HUES48 (cell line): Measurements from ENCODE around the gene ASIC2.

Source experiments
- H3K27ac ChIP-seq: one replicate; pipeline ENCODE4 v1.7.0; 2013; ENCODE audit warnings: low read depth, low read length, inconsistent platforms
- H3K27me3 ChIP-seq: 2 replicates; pipeline ENCODE4 v1.6.1; 2013; ENCODE audit warnings: mild to moderate bottlenecking, low read length; ENCODE audit not compliant: control insufficient read depth, insufficient read depth
- H3K36me3 ChIP-seq: 2 replicates; pipeline ENCODE4 v1.6.1; 2013; ENCODE audit warnings: low read length; ENCODE audit not compliant: control insufficient read depth, insufficient read depth
- H3K4me1 ChIP-seq: 2 replicates; pipeline ENCODE4 v1.6.1; 2013; ENCODE audit warnings: mild to moderate bottlenecking, low read length; ENCODE audit not compliant: control insufficient read depth, insufficient read depth
- H3K4me3 ChIP-seq: 2 replicates; pipeline ENCODE4 v1.5.1; 2013; ENCODE audit warnings: mild to moderate bottlenecking, low read depth, low read length
- H3K9ac ChIP-seq: 2 replicates; pipeline ENCODE4 v1.6.1; 2013; ENCODE audit warnings: mild to moderate bottlenecking, low read depth, low read length, moderate library complexity
- H3K9me3 ChIP-seq: 2 replicates; pipeline ENCODE4 v1.6.1; 2013; ENCODE audit warnings: low read length; ENCODE audit not compliant: control insufficient read depth, insufficient read depth

Gene ASIC2

GRCh38 chr17:33225509-33225908 is 67.6 kb downstream of the ASIC2 start:
- Histone ChIP-seq H3K4me3 (no peak overlapping the region), H3K27me3 (no peaks in the 10 kb centered on the region), H3K9ac (no peak overlapping the region), H3K27ac (no peak overlapping the region), H3K9me3 (no peaks in the 10 kb centered on the region), H3K4me1 (no peaks in the 10 kb centered on the region), H3K36me3 (no peaks in the 10 kb centered on the region)

- no peaks in the 10 kb centered on the region for H3K9me3 ChIP-seq
- H3K27ac ChIP-seq, result no peak overlapping the region
- H3K9ac ChIP-seq, result no peak overlapping the region
- H3K4me3 ChIP-seq, result no peak overlapping the region
- H3K4me1 ChIP-seq, result no peaks in the 10 kb centered on the region
- H3K36me3 ChIP-seq, result no peaks in the 10 kb centered on the region
- H3K27me3 ChIP-seq, result no peaks in the 10 kb centered on the region; the same call in 1 of the 2 replicates
Measured at GRCh38 chr17:33220036-33220435, 73.1 kb downstream of the ASIC2 start.

- Histone ChIP-seq H3K27me3 (no peaks in the 10 kb centered on the region; the same call in 1 of the 2 replicates), H3K4me1 (no peaks in the 10 kb centered on the region), H3K36me3 (no peaks in the 10 kb centered on the region), H3K9ac (no peak overlapping the region), H3K9me3 (no peaks in the 10 kb centered on the region), H3K27ac (no peak overlapping the region), H3K4me3 (no peak overlapping the region)
Measured at GRCh38 chr17:33218698-33219601, 74.1 kb downstream of the ASIC2 start.

- Histone ChIP-seq H3K27me3 (peaks cover 4% of the 10 kb centered on the region; the same call in 1 of the 2 replicates), H3K36me3 (no peaks in the 10 kb centered on the region), H3K4me3 (no peak overlapping the region), H3K27ac (no peak overlapping the region), H3K4me1 (no peaks in the 10 kb centered on the region), H3K9ac (no peak overlapping the region), H3K9me3 (no peaks in the 10 kb centered on the region)
Measured at GRCh38 chr17:33217891-33218290, 75.2 kb downstream of the ASIC2 start.

- Histone ChIP-seq H3K27me3 (peaks cover 4% of the 10 kb centered on the region; the same call in 1 of the 2 replicates), H3K4me1 (no peaks in the 10 kb centered on the region), H3K36me3 (no peaks in the 10 kb centered on the region), H3K9me3 (no peaks in the 10 kb centered on the region), H3K4me3 (no peak overlapping the region), H3K9ac (no peak overlapping the region), H3K27ac (no peak overlapping the region)
Measured at GRCh38 chr17:33214996-33215395, 78.1 kb downstream of the ASIC2 start.

- Histone ChIP-seq H3K36me3 (no peaks in the 10 kb centered on the region), H3K9me3 (no peaks in the 10 kb centered on the region), H3K27ac (no peak overlapping the region), H3K9ac (no peak overlapping the region), H3K4me3 (no peak overlapping the region), H3K27me3 (0 out of 2 replicates have a peak, but pooled peaks cover 4% of the 10 kb centered on the region), H3K4me1 (no peaks in the 10 kb centered on the region)
Measured at GRCh38 chr17:33210285-33210684, 82.8 kb downstream of the ASIC2 start.

GRCh38 chr17:33209671-33210070 is 83.4 kb downstream of the ASIC2 start:
- Histone ChIP-seq H3K27me3 (0 out of 2 replicates have a peak, but pooled peaks cover 4% of the 10 kb centered on the region), H3K9me3 (no peaks in the 10 kb centered on the region), H3K36me3 (no peaks in the 10 kb centered on the region)

GRCh38 chr17:33207231-33207630 is 85.9 kb downstream of the ASIC2 start:
- H3K27me3 ChIP-seq, result 0 out of 2 replicates have a peak, but pooled peaks cover 6% of the 10 kb centered on the region
- no peak overlapping the region for H3K4me3 ChIP-seq

More at GRCh38 chr17:33209671-33210070, 83.4 kb downstream of the ASIC2 start:
- no peak overlapping the region for H3K27ac ChIP-seq
- no peaks in the 10 kb centered on the region for H3K4me1 ChIP-seq
- no peak overlapping the region for H3K4me3 ChIP-seq
- no peak overlapping the region for H3K9ac ChIP-seq

GRCh38 chr17:33205552-33205951 is 87.5 kb downstream of the ASIC2 start:
- Histone ChIP-seq H3K36me3 (no peaks in the 10 kb centered on the region), H3K9ac (no peak overlapping the region), H3K9me3 (no peaks in the 10 kb centered on the region), H3K4me1 (no peaks in the 10 kb centered on the region), H3K27me3 (0 out of 2 replicates have a peak, but pooled peaks cover 6% of the 10 kb centered on the region), H3K4me3 (no peak overlapping the region), H3K27ac (no peak overlapping the region)

More at GRCh38 chr17:33207231-33207630, 85.9 kb downstream of the ASIC2 start:
- no peak overlapping the region for H3K9ac ChIP-seq
- no peaks in the 10 kb centered on the region for H3K4me1 ChIP-seq
- no peak overlapping the region for H3K27ac ChIP-seq
- no peaks in the 10 kb centered on the region for H3K36me3 ChIP-seq
- no peaks in the 10 kb centered on the region for H3K9me3 ChIP-seq

- no peaks in the 10 kb centered on the region for H3K36me3 ChIP-seq
- H3K27me3 ChIP-seq, result peaks cover 14% of the 10 kb centered on the region
- H3K9ac ChIP-seq, result no peak overlapping the region
- H3K27ac ChIP-seq, result no peak overlapping the region
- no peaks in the 10 kb centered on the region for H3K4me1 ChIP-seq
- no peak overlapping the region for H3K4me3 ChIP-seq
- no peaks in the 10 kb centered on the region for H3K9me3 ChIP-seq
Measured at GRCh38 chr17:33204701-33205100, 88.4 kb downstream of the ASIC2 start.

- no peaks in the 10 kb centered on the region for H3K36me3 ChIP-seq
- no peaks in the 10 kb centered on the region for H3K9me3 ChIP-seq
- peaks cover 19% of the 10 kb centered on the region for H3K27me3 ChIP-seq
- no peaks in the 10 kb centered on the region for H3K4me1 ChIP-seq
- H3K4me3 ChIP-seq, result no peak overlapping the region
- no peak overlapping the region for H3K27ac ChIP-seq
- H3K9ac ChIP-seq, result no peak overlapping the region
Measured at GRCh38 chr17:33204156-33204555, 88.9 kb downstream of the ASIC2 start.
